IPS-20b (cell line): ENCODE results near the gene TGM4.
"Not testable (repeated sequence)": the region's sequence is repeated elsewhere in the genome, so short reads cannot be mapped to it uniquely, and the experiment has no call there.

ENCODE experiments used
- H3K27ac ChIP-seq: one replicate; pipeline ENCODE4 v1.5.1; 2013; ENCODE audit warnings: low read length
- H3K27me3 ChIP-seq: 2 replicates; pipeline ENCODE4 v1.6.1; 2013; ENCODE audit warnings: mild to moderate bottlenecking, low read length, inconsistent platforms; ENCODE audit not compliant: insufficient read depth
- H3K36me3 ChIP-seq: 2 replicates; pipeline ENCODE4 v1.6.1; 2013; ENCODE audit warnings: low read depth, mild to moderate bottlenecking, inconsistent platforms, low read length, moderate library complexity; ENCODE audit not compliant: insufficient read depth
- H3K4me1 ChIP-seq: 2 replicates; pipeline ENCODE4 v1.6.1; 2013; ENCODE audit warnings: mild to moderate bottlenecking, control low read depth, inconsistent platforms, low read length, moderate library complexity; ENCODE audit not compliant: insufficient read depth
- H3K4me3 ChIP-seq: 2 replicates; pipeline ENCODE4 v1.5.1; 2013; ENCODE audit warnings: mild to moderate bottlenecking, low read length, inconsistent platforms
- H3K9ac ChIP-seq: 2 replicates; pipeline ENCODE4 v1.6.1; 2013; ENCODE audit warnings: low read depth, mild to moderate bottlenecking, inconsistent platforms, low read length, moderate library complexity
- H3K9me3 ChIP-seq: 2 replicates; pipeline ENCODE4 v1.6.1; 2013; ENCODE audit warnings: mild to moderate bottlenecking, low read depth, low read length, inconsistent platforms; ENCODE audit not compliant: insufficient read depth

TGM4 gene

DNA sequence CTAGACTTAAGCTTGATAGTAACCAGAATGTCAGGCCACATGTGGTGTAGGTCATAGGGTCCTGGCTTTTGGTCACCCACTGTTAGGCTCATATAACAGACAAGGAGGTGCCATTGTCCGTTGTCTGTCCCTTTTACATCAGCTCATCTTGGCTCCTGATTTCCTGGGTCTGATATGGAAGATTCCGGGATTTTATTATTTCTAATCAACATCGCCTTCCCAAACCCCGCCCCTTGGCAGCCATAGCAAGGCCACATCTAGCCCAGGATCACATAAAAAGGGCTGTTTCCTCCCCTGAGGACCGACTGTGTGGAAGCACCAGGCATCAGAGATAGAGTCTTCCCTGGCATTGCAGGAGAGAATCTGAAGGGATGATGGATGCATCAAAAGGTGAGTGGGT lies at the start of gene TGM4:
TSS of gene TGM4 (plus strand) at position 301 of the 400 bp plus-strand sequence. CDS start at position 372, 71 bp downstream.
- Histone ChIP-seq H3K9me3 (no peaks in the 10 kb centered on the region), H3K36me3 (no peaks in the 10 kb centered on the region), H3K9ac (no peak within 1 kb of the TSS), H3K4me1 (no peaks in the 10 kb centered on the region), H3K4me3 (no peak within 1 kb of the TSS), H3K27ac (no peak within 1 kb of the TSS), H3K27me3 (no peaks in the 10 kb centered on the region)

DNA sequence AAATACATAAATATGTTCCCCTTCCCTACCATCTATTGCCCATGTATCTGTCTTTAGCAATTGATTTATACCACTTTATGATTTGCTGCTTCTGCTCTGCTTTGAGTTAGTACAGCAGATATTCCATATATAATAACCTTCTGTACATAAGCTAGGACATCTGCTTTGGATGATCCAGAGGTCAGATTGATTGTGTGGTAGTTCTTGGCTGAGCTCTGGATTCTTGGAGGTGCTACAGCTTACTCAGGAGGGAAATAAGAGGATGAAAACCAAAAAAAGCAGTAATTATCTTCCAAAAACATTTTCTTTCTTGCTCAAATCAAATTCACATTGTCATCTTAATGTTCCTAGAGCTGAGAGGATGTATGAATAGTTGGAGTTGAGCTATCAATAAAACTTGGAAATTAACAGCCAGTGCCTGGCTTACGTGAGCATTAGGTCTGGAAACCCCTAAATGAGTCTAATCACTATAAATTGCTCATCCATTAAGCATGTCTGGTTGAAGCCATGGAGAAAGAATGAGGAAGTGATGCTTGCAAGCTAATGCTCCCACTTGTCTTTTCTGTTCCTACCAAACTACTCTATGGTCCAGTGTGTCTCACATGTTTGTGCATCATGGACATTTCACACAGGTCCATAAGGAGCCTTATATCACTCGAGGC lies 49.0 kb upstream of the TGM4 start:
- H3K27ac ChIP-seq, result no peak overlapping the region
- no peak overlapping the region for H3K9ac ChIP-seq
- H3K4me1 ChIP-seq, result no peaks in the 10 kb centered on the region
- no peak overlapping the region for H3K4me3 ChIP-seq
- H3K27me3 ChIP-seq, result no peaks in the 10 kb centered on the region
- peaks cover 6% of the 10 kb centered on the region; the same call in 1 of the 2 replicates for H3K9me3 ChIP-seq
- H3K36me3 ChIP-seq, result peaks cover 68% of the 10 kb centered on the region

DNA sequence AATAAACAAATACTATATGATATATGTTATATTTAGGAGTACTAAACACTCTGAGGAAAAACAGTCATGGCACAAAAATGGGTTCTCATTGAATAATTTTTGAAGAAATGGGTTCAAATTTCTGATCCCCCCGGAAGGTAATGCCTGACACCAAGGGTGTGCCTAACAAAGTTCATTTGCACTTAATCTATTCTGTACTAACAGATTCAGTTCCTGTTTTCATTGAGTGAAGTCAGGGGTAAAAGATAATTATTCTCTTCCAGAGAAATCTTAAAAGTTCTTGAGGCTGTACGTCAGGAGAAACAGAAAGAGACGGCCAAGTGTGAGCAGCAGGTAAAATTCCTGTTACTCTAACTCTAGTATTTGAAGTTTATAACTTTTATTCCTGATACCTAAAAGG lies 47.2 kb upstream of the TGM4 start:
- Histone ChIP-seq H3K27ac (no peak overlapping the region), H3K4me3 (no peak overlapping the region), H3K36me3 (peaks cover 86% of the 10 kb centered on the region), H3K9me3 (peaks cover 6% of the 10 kb centered on the region; the same call in 1 of the 2 replicates), H3K9ac (no peak overlapping the region), H3K4me1 (no peaks in the 10 kb centered on the region), H3K27me3 (no peaks in the 10 kb centered on the region)

DNA sequence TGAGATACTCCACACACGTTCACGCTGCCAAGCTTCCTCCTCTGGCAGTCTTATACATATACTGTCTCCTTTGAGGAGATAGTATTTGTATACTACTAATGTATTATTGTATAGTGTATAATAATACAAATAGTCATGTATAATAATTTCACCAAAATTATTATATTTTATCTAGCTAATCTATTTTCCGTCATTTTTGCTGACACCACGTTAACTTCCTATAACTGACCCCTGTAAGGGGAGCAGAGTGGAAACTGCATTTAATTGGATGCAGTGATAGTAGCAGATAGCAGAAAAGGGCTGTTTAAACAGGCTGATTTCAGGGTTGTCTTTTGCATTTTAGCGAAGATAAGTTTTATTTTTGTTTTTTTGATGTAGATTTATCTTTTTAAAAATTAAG lies 43.2 kb upstream of the TGM4 start:
- Histone ChIP-seq H3K9ac (no peak overlapping the region), H3K9me3 (peaks cover 5% of the 10 kb centered on the region), H3K27ac (no peak overlapping the region), H3K27me3 (no peaks in the 10 kb centered on the region), H3K4me1 (no peaks in the 10 kb centered on the region), H3K36me3 (peaks cover 79% of the 10 kb centered on the region), H3K4me3 (no peak overlapping the region)

DNA sequence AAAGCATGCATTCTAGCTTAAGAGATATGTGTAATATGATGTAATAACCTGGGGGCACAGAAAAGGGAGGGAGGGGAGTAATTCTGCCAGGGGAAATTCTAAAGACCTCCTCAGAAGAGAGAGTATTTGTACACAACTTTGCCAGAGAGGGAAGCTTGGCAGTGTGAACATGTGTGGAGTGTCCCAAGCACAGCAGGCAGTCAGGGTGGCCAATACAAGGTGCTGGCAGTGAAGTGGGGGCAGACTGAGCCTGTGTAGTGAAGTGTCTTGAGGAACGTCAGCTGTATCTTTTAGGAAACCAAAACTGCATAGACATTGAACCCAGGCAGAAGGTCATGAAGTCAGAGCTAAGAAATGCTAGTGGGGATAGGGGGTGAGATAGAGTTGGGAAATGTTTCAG lies 42.4 kb upstream of the TGM4 start:
- peaks cover 13% of the 10 kb centered on the region for H3K9me3 ChIP-seq
- H3K9ac ChIP-seq, result no peak overlapping the region
- H3K27ac ChIP-seq, result no peak overlapping the region
- no peak overlapping the region for H3K4me3 ChIP-seq
- peaks cover 79% of the 10 kb centered on the region for H3K36me3 ChIP-seq
- no peaks in the 10 kb centered on the region for H3K27me3 ChIP-seq
- no peaks in the 10 kb centered on the region for H3K4me1 ChIP-seq

DNA sequence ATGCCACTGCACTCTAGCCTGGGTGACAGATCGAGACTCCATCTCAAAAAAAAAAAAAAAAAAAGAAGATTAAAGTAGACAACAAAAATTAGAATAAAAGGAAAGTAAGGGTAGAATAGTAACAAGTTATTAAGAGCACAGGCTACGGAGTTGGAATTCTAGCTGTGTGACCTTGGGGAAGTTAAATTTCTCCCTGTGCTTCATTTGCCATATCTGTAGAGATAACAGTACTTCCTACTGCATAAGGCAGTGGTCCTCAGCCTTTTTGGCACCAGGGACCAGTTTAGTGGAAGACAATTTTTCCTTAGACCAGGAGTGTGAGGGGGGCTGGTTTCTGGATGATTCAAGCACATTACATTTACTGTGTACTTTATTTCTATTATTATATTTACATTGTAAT lies 41.4 kb upstream of the TGM4 start:
- peaks cover 80% of the 10 kb centered on the region for H3K36me3 ChIP-seq
- H3K9ac ChIP-seq, result no peak overlapping the region
- H3K4me3 ChIP-seq, result no peak overlapping the region
- H3K9me3 ChIP-seq, result peaks cover 20% of the 10 kb centered on the region
- no peaks in the 10 kb centered on the region for H3K27me3 ChIP-seq
- H3K27ac ChIP-seq, result no peak overlapping the region
- H3K4me1 ChIP-seq, result no peaks in the 10 kb centered on the region

DNA sequence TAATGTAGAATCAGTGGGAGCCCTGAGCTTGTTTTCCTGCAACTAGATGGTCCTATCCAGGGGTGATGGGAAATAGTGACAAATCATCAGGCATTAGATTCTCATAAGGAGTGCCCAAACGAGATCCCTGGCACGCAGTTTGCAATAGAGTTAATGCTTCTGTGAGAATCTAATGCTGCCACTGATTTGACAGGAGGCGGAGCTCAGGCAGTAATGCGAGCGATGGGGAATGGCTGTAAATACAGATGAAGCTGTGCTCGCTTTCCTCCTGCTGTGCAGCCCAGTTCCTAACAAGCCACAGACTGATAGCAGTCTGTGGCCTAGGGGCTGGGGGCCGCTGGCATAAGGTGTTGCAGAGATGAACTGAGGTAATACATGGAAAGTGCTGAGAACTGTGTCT lies 41.0 kb upstream of the TGM4 start:
- Histone ChIP-seq H3K9me3 (peaks cover 20% of the 10 kb centered on the region), H3K36me3 (peaks cover 80% of the 10 kb centered on the region), H3K27me3 (no peaks in the 10 kb centered on the region), H3K27ac (no peak overlapping the region), H3K4me1 (no peaks in the 10 kb centered on the region), H3K9ac (no peak overlapping the region), H3K4me3 (no peak overlapping the region)

DNA sequence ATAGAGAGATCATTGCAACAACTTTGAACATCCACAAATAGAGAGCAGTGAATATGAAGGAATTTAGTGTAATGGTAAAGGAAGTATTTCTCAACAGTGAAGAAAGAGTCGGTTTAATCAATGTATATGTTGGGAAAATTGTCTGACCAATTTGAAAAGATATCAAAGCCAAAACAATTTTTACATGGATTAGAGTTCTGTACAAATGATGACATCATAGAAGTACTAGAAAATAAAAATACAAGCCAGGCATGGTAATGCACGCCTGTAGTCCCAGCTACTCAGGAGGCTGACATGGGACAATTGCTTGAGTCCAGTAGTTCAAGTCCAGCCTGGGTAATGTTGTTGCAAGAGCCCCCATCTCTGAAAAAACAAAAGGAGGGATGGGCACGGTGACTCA lies 38.7 kb upstream of the TGM4 start:
- Histone ChIP-seq H3K27me3 (no peaks in the 10 kb centered on the region), H3K4me3 (no peak overlapping the region), H3K27ac (no peak overlapping the region), H3K9me3 (peaks cover 20% of the 10 kb centered on the region), H3K4me1 (no peaks in the 10 kb centered on the region), H3K9ac (no peak overlapping the region), H3K36me3 (peaks cover 86% of the 10 kb centered on the region)

DNA sequence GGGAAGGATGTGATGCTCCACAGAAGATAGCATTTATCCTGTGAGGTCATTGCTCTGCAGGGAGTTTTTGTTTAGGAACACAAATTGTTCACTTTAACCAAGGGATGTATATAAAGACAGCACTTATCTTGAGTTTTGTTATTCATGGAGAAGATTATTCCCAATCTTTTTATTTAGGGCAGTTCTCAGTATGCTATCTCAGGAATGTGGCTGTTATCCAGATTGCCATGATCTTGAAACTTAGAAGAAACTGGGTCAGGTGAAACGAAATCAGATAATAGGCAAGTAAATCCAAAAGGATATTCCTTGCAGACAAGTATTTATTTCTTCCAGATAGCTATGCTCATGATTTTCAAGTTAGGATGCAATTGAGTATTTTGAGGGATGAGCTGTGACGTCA lies 32.0 kb upstream of the TGM4 start:
- Histone ChIP-seq H3K36me3 (peaks cover 93% of the 10 kb centered on the region), H3K27ac (no peak overlapping the region), H3K27me3 (no peaks in the 10 kb centered on the region), H3K9me3 (peaks cover 3% of the 10 kb centered on the region; the same call in 1 of the 2 replicates), H3K9ac (no peak overlapping the region), H3K4me3 (no peak overlapping the region), H3K4me1 (no peaks in the 10 kb centered on the region)

DNA sequence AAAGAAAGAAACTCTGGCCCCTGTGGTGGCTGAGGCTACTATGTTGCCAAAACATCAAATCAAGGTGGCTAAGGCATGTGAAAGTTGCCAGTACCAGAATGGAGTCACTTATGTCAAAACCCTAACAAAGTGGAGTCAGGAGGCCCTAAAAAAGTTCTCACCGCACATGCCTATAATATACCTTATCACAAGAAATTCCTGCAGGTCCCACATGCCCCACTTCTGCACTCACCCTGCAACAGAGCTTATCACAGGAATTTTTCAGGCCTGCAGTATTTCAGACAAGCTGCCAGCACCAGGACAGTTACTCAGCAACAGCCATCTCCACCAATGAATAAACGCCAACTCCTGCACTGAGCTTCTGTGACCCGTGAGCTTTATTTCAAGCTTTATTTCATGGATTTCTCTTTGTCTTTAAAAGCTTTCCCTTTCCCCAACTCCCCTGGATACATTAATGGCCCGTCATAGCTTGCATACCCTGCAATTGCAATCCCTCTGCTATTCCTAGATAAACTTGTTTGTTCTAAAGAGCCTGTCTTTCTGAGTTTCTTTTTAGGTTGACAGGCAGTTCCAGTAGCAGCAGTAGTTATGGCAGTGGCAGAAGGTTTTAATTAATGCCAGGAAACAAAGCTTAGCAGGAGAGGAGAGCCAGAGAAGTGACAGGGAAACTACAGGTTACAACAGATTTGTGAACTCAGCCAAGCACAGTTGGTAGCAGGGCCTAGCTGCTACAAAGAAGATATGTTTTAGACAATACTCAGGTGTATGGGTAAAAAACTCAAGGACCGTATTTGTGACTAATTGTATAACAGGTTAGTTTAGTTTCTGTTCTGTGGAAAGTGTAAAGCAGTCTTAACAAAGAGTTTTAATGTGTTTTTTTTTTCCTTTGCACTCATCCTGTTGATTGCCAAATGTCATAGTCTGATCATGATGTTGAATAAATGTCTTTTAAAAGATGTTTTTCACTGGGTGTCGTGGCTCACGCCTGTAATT lies 28.6 kb upstream of the TGM4 start:
- H3K27ac ChIP-seq, result no peak overlapping the region
- H3K4me3 ChIP-seq, result no peak overlapping the region
- peaks cover 88% of the 10 kb centered on the region for H3K36me3 ChIP-seq
- no peaks in the 10 kb centered on the region for H3K4me1 ChIP-seq
- H3K9ac ChIP-seq, result no peak overlapping the region
- H3K27me3 ChIP-seq, result no peaks in the 10 kb centered on the region
- no peaks in the 10 kb centered on the region for H3K9me3 ChIP-seq

DNA sequence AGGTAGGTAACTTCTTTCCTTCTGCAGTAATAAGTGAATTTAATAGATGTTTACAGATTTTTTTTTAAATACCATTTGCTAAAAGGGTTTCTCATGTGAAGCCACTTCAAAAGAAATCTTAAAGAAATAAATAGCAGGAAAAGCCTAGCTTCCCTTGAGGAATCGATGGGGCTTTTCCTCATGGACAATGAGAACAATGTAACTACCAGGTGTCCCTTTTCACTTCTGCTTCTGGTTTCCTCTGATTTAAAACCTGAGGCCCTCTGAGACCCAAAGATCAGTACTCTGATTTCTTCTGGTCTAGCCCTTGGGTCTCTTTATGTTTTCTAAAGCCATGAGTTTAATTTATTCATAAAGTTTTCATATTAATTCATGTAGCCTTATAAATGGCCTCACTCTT lies 25.8 kb upstream of the TGM4 start:
- Histone ChIP-seq H3K4me3 (no peak overlapping the region), H3K27me3 (no peaks in the 10 kb centered on the region), H3K36me3 (peaks cover 88% of the 10 kb centered on the region), H3K27ac (no peak overlapping the region), H3K9me3 (no peaks in the 10 kb centered on the region), H3K9ac (no peak overlapping the region), H3K4me1 (no peaks in the 10 kb centered on the region)

DNA sequence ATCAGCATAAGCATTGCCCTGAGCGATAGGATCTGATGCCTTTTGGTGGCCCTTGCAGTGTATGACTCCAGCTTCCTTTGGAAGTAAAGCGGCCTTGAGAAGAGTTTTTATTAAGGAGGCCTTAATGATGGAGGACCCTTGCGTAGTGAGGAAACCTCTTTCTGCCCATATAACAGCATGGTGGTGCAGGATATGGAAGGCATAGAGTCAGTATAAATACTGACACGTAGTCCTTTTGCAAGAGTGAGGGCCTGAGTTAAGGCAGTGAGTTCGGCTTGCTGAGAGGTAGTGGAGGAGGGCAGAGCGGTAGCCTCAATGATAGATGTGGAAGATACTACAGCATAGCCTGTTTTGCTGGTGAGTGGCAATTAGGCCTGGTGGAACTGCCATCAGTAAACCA lies 17.7 kb upstream of the TGM4 start:
- not testable (repeated sequence) for H3K4me1 ChIP-seq, H3K27me3 ChIP-seq, H3K9me3 ChIP-seq, H3K4me3 ChIP-seq, H3K9ac ChIP-seq, H3K27ac ChIP-seq
- H3K36me3 ChIP-seq, result peaks cover 31% of the 10 kb centered on the region
